Measurements from ENCODE around the gene ROCK2.

The ROCK2 gene

GRCh38 chr2:11142330-11142729 is 202.1 kb downstream of the ROCK2 start:
- H3K4me1 ChIP-seq (ENCODE audit: control insufficient read depth in 1 of 2, insufficient read depth in 1 of 2, low read depth in 1 of 2, low read length in 1 of 2), result no peaks in the 10 kb centered on the region
- H3K4me3 ChIP-seq (ENCODE audit: low read depth in 1 of 2, low read length in 1 of 2), result no peak overlapping the region
- H3K27ac ChIP-seq, result no peak overlapping the region
- no peaks in the 10 kb centered on the region for H3K9me3 ChIP-seq
- peaks cover 23% of the 10 kb centered on the region for H3K27me3 ChIP-seq
- TF ChIP-seq, protein P1, sequence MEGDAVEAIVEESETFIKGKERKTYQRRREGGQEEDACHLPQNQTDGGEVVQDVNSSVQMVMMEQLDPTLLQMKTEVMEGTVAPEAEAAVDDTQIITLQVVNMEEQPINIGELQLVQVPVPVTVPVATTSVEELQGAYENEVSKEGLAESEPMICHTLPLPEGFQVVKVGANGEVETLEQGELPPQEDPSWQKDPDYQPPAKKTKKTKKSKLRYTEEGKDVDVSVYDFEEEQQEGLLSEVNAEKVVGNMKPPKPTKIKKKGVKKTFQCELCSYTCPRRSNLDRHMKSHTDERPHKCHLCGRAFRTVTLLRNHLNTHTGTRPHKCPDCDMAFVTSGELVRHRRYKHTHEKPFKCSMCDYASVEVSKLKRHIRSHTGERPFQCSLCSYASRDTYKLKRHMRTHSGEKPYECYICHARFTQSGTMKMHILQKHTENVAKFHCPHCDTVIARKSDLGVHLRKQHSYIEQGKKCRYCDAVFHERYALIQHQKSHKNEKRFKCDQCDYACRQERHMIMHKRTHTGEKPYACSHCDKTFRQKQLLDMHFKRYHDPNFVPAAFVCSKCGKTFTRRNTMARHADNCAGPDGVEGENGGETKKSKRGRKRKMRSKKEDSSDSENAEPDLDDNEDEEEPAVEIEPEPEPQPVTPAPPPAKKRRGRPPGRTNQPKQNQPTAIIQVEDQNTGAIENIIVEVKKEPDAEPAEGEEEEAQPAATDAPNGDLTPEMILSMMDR (IDR thresholded peaks at IDR 0.05), result no peak
- no peaks in the 10 kb centered on the region for H3K36me3 ChIP-seq

DNA sequence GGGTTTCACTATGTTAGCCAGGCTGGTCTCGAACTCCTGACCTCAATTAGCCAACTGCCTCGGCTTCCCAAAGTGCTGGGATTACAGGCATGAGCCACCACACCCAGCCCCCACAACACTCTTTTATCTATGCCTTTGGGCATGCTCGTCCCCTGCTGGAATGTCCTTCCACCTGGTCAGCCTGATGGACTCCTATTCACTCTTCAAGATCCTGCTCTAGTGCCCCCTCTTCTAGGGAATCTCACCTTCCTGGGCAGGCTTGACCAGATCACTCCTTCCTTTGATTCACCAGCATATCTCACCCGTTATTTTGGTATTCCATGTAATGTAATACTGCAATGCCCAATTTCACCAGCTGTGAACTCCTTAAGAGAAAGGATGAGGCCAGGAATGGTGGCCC is 203.1 kb downstream of the ROCK2 start:
- no peaks in the 10 kb centered on the region for H3K9me3 ChIP-seq
- no peak overlapping the region for H3K4me3 ChIP-seq (ENCODE audit: low read depth in 1 of 2, low read length in 1 of 2)
- TF ChIP-seq, protein P1 (IDR thresholded peaks at IDR 0.05), result no peak
- H3K36me3 ChIP-seq, result no peaks in the 10 kb centered on the region
- no peak overlapping the region for H3K27ac ChIP-seq
- H3K27me3 ChIP-seq, result peaks cover 23% of the 10 kb centered on the region
- H3K4me1 ChIP-seq (ENCODE audit: control insufficient read depth in 1 of 2, insufficient read depth in 1 of 2, low read depth in 1 of 2, low read length in 1 of 2), result no peaks in the 10 kb centered on the region

- peaks cover 30% of the 10 kb centered on the region for H3K27me3 ChIP-seq
- H3K27ac ChIP-seq, result no peak overlapping the region
- H3K4me3 ChIP-seq (ENCODE audit: low read depth in 1 of 2, low read length in 1 of 2), result no peak overlapping the region
- no peaks in the 10 kb centered on the region for H3K36me3 ChIP-seq
- no peaks in the 10 kb centered on the region for H3K9me3 ChIP-seq
- H3K4me1 ChIP-seq (ENCODE audit: control insufficient read depth in 1 of 2, insufficient read depth in 1 of 2, low read depth in 1 of 2, low read length in 1 of 2), result no peaks in the 10 kb centered on the region
- TF ChIP-seq, protein P1 (IDR thresholded peaks at IDR 0.05), result no peak
These were observed 203.9 kb downstream of the ROCK2 start for GRCh38 chr2:11140492-11140891.

DNA sequence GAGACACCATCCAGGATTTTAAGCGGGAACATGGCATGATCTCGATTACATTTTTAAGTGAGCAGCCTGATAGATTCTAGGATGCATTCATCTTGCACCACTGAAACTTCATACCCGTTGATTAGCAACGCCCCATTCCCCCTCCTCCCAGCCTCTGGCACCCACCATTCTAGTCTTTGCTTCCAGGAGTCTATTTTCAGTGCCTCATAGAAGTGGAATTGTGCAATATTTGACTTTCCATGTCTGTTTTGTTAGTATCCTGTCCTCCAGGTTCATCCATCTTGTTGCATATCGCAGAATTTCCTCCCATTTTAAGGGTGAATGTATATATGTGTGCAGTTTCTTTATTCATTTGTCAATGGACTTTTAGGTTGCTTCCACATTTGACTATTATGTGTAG is 210.1 kb downstream of the ROCK2 start:
- Histone ChIP-seq H3K9me3 (no peaks in the 10 kb centered on the region), H3K27ac (no peak overlapping the region), H3K27me3 (peaks cover 62% of the 10 kb centered on the region), H3K36me3 (no peaks in the 10 kb centered on the region), H3K4me3 (ENCODE audit: low read depth in 1 of 2, low read length in 1 of 2) (no peak overlapping the region), H3K4me1 (ENCODE audit: control insufficient read depth in 1 of 2, insufficient read depth in 1 of 2, low read depth in 1 of 2, low read length in 1 of 2) (peaks cover 21 to 26% of the 10 kb centered on the region in 2 experiments)
- TF ChIP-seq, protein P1 (IDR thresholded peaks at IDR 0.05), result no peak

GRCh38 chr2:11133936-11134320 is 210.5 kb downstream of the ROCK2 start:
- Histone ChIP-seq H3K36me3 (no peaks in the 10 kb centered on the region), H3K27me3 (peaks cover 66% of the 10 kb centered on the region), H3K4me1 (ENCODE audit: control insufficient read depth in 1 of 2, insufficient read depth in 1 of 2, low read depth in 1 of 2, low read length in 1 of 2) (peaks cover 21 to 26% of the 10 kb centered on the region in 2 experiments), H3K9me3 (no peaks in the 10 kb centered on the region), H3K27ac (no peak overlapping the region), H3K4me3 (ENCODE audit: low read depth in 1 of 2, low read length in 1 of 2) (no peak overlapping the region)
- TF ChIP-seq, protein P1 (IDR thresholded peaks at IDR 0.05), result no peak

Data from neutrophil (primary cell).